Neural progenitor cell (in vitro differentiated cells): ENCODE data around the gene LRBA.

Source experiments
- EZH2 ChIP-seq: fragments of 200-600 bp; sonication (generic); IDR thresholded peaks from 2 replicates; pipeline ENCODE4 v1.6.1; 2017; ENCODE audit warnings: antibody characterized with exemption, mild to moderate bottlenecking, moderate library complexity
- TF ChIP-seq, protein P1 (sequence below): fragments of 200-600 bp; sonication (generic); IDR thresholded peaks from 2 replicates; pipeline ENCODE4 v1.5.1; 2017; ENCODE audit warnings: antibody characterized with exemption, mild to moderate bottlenecking

DNA sequence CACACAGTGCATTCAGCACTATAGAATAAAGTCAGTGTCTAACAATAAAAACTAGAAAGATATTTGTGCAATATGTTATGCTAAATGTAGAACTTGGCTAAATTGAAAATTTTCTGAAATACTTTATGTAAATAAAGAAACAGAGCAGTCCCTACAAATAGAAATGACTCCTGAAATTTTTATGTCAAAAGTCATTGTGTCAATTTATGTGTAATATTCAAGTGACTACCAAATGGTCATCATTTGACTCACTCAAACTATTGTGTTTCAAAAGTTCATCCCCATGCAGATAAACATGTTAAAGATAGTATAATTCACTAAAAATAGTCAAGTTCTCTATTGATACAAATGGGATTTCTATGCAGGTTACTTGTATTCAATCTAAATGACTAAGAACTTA is 17.9 kb downstream of the LRBA start:
- TF ChIP-seq, protein P1, sequence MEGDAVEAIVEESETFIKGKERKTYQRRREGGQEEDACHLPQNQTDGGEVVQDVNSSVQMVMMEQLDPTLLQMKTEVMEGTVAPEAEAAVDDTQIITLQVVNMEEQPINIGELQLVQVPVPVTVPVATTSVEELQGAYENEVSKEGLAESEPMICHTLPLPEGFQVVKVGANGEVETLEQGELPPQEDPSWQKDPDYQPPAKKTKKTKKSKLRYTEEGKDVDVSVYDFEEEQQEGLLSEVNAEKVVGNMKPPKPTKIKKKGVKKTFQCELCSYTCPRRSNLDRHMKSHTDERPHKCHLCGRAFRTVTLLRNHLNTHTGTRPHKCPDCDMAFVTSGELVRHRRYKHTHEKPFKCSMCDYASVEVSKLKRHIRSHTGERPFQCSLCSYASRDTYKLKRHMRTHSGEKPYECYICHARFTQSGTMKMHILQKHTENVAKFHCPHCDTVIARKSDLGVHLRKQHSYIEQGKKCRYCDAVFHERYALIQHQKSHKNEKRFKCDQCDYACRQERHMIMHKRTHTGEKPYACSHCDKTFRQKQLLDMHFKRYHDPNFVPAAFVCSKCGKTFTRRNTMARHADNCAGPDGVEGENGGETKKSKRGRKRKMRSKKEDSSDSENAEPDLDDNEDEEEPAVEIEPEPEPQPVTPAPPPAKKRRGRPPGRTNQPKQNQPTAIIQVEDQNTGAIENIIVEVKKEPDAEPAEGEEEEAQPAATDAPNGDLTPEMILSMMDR, result no peak
- TF ChIP-seq EZH2, result no peak
